Measurements from ENCODE around the gene TRIB2. TPM values are rescaled to one million over a fixed set of nuclear protein-coding genes. Genes with fewer than 3 reads are reported as not detected.

The TRIB2 gene
- total and polyA plus RNA-seq, 2 donors from 2014 or later, result 29.6 to 69.2 TPM

- Histone ChIP-seq H3K9me3 (ENCODE audit: control insufficient read depth in 2 of 3, insufficient read depth in 1 of 3, low read length in 3 of 3) (no peaks in the 10 kb centered on the region), H3K27me3 (ENCODE audit: control insufficient read depth, insufficient read depth, low read length) (no peaks in the 10 kb centered on the region), H3K4me3 (ENCODE audit: low read length in 3 of 3) (no peak overlapping the region), H3K4me1 (ENCODE audit: control insufficient read depth in 2 of 3, insufficient read depth in 2 of 3, low read depth in 1 of 3, low read length in 3 of 3) (peaks cover 0 to 4% (median 0%) of the 10 kb centered on the region in 3 donors), H3K36me3 (ENCODE audit: control insufficient read depth in 2 of 3, insufficient read depth in 3 of 3, low read length in 3 of 3) (no peaks in the 10 kb centered on the region), H3K9ac (ENCODE audit: low read length in 3 of 3) (no peak overlapping the region), H3K27ac (ENCODE audit: low read depth in 2 of 2, low read length in 2 of 2) (no peak overlapping the region)
- intact Hi-C loops (cut with DNase I), result no loop called here
- FAIRE-seq, result no peak
- DNase-seq, result no peak
- no peak for TF ChIP-seq CTCF (IDR thresholded peaks at IDR 0.05; ENCODE audit: borderline replicate concordance, extremely low read depth, insufficient read depth)
Measured at GRCh38 chr2:12776521-12776961, 59.8 kb downstream of the TRIB2 start.

GRCh38 chr2:12778369-12778768 lies 61.6 kb downstream of the TRIB2 start:
- Histone ChIP-seq H3K9me3 (ENCODE audit: control insufficient read depth in 2 of 3, insufficient read depth in 1 of 3, low read length in 3 of 3) (no peaks in the 10 kb centered on the region), H3K36me3 (ENCODE audit: control insufficient read depth in 2 of 3, insufficient read depth in 3 of 3, low read length in 3 of 3) (no peaks in the 10 kb centered on the region), H3K27ac (ENCODE audit: low read depth in 2 of 2, low read length in 2 of 2) (no peak overlapping the region), H3K4me3 (ENCODE audit: low read length in 3 of 3) (no peak overlapping the region), H3K27me3 (ENCODE audit: control insufficient read depth, insufficient read depth, low read length) (no peaks in the 10 kb centered on the region), H3K9ac (ENCODE audit: low read length in 3 of 3) (no peak overlapping the region), H3K4me1 (ENCODE audit: control insufficient read depth in 2 of 3, insufficient read depth in 2 of 3, low read depth in 1 of 3, low read length in 3 of 3) (peaks cover 0 to 2% (median 0%) of the 10 kb centered on the region in 3 donors)
- no peak for TF ChIP-seq CTCF (IDR thresholded peaks at IDR 0.05; ENCODE audit: borderline replicate concordance, extremely low read depth, insufficient read depth)
- DNase-seq (peak; percentile 66 to 82 (median 68)), FAIRE-seq (no peak)
- intact Hi-C loops (cut with DNase I), result no loop called here

DNA sequence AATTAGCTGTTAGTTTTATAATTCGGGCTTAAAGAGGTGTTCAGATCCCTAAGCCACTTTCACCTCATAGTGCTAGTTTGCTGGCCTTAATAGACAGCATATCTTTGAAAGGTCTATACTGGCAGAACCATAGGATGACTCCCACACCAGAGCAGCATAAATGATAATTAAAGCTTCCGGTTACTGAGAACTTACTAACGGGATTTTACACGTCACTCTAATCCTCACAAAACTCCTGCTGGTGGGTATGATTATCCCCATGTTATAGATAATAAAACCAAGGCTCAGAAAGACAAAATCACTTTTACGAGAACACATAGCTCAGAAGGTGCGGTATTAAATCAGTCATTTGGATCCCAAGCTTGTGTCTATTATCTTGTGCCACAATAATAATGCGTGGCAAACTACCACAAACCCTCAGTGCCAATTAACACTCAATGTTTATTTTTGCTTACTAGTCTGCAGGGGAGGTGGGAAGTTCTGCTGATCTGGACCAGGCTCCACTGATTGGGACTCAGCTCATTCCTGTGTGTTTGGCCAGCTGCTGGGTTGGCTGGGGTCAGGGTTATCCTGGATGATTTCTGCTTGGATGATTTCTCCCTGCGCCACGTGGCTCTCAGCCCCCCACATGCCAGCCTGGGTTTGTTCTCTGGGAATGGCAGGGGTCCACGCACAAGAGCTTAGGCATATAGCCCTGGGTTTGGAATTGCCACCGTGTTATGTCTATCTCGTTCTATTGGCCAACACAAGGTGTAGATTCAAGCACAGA lies 62.3 kb downstream of the TRIB2 start:
- no peaks in the 10 kb centered on the region for H3K9me3 ChIP-seq (ENCODE audit: control insufficient read depth in 2 of 3, insufficient read depth in 1 of 3, low read length in 3 of 3)
- H3K4me1 ChIP-seq (ENCODE audit: control insufficient read depth in 2 of 3, insufficient read depth in 2 of 3, low read depth in 1 of 3, low read length in 3 of 3), result peaks cover 0 to 2% (median 0%) of the 10 kb centered on the region in 3 donors
- no peak overlapping the region for H3K4me3 ChIP-seq (ENCODE audit: low read length in 3 of 3)
- FAIRE-seq (no peak), DNase-seq (peak in 1 of 5 donors; percentile 50)
- H3K36me3 ChIP-seq (ENCODE audit: control insufficient read depth in 2 of 3, insufficient read depth in 3 of 3, low read length in 3 of 3), result no peaks in the 10 kb centered on the region
- no peak overlapping the region for H3K9ac ChIP-seq (ENCODE audit: low read length in 3 of 3)
- TF ChIP-seq CTCF (IDR thresholded peaks at IDR 0.05; ENCODE audit: borderline replicate concordance, extremely low read depth, insufficient read depth), result no peak
- intact Hi-C loops (cut with DNase I), result no loop called here
- no peaks in the 10 kb centered on the region for H3K27me3 ChIP-seq (ENCODE audit: control insufficient read depth, insufficient read depth, low read length)
- no peak overlapping the region for H3K27ac ChIP-seq (ENCODE audit: low read depth in 2 of 2, low read length in 2 of 2)
